Activated effector memory CD4-positive, alpha-beta T cell treated with Interleukin-2 at 50 U/mL for 16 hours (primary cell): ENCODE data around the gene ERVFRD-1.
"Not testable (repeated sequence)": the region's sequence is repeated elsewhere in the genome, so short reads cannot be mapped to it uniquely, and the experiment has no call there.

ENCODE experiments used
- DNase-seq: peaks from one replicate; pipeline ENCODE4 v3.0.0-alpha.2; 2020

The ERVFRD-1 gene

GRCh38 chr6:11128608-11129007 lies 17.1 kb upstream of the ERVFRD-1 start:
- no peak for DNase-seq

- DNase-seq = no peak
Observed at GRCh38 chr6:11126876-11127275, 15.4 kb upstream of the ERVFRD-1 start.

- DNase-seq = no peak
Observed at GRCh38 chr6:11123978-11124377, 12.5 kb upstream of the ERVFRD-1 start.

DNA sequence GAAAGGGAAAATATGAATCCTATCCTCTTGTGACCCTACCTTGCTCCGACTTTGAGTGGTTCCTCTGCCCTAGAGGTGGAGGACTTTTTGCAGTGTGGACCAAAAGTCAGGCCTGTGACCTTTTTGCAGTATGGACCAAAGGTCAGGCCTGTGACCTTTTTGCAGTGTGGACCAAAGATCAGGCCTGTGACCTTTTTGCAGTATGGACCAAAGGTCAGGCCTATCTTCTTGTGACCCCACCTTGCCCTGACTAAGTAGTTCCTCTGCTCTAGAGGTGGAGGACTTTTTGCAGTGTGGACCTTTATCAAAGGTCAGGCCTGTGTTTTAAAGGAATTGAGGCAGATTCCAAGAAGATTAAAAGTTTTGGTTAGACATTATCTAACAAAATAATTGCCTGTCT lies 10.9 kb upstream of the ERVFRD-1 start:
- no peak for DNase-seq

DNA sequence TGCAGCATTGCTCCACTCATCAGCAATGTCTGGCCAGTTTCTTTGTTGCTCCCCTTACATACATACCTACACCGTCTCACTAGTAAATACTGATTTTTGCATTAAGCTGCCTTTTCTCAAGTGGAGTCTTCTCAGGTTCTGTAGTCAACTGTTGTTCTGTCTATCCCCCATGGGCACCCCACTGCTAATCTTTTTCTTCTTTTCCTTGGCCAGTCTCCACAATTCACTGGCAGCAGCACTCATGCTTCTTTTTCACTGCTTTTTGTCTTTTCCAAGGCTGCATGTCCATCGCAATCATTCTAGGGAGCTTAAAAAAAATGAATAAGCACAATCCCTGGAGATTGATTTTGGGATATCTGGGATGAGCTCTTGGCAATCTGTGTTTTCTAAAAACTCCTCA lies 10.3 kb upstream of the ERVFRD-1 start:
- DNase-seq = no peak

DNA sequence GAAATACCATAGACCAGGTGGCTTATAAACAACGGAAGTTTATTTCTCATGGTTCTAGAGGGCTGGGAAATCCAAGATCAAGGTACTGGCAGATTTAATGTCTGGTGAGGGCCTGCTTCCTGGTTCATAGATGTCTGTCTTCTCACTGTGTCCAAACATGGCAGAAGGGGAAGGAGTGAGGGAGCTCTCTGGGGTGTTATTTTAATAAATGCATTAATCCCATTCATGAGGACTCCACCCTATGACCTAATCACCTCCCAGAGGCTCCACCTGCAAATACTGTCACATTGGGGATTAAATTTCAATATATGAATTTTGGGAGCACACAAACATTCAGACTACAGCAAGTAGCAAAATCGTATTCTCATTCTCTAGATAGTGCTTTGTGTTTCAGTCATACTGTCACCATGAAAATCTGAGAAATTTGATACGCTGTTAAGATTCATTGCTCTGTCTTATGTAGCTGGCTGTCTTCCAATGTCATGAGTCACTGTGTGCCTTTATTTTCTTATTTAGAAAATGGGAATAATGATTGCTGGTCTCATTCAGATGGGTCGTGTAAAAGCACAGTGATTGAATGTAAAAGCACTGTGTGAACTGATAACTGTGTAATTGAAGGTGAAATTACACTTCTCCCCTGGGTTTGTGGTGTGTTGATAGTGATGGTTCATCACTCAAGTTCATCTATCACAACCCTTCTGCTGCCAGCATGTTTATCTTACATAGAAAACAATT lies 8.9 kb upstream of the ERVFRD-1 start:
- no peak for DNase-seq

DNA sequence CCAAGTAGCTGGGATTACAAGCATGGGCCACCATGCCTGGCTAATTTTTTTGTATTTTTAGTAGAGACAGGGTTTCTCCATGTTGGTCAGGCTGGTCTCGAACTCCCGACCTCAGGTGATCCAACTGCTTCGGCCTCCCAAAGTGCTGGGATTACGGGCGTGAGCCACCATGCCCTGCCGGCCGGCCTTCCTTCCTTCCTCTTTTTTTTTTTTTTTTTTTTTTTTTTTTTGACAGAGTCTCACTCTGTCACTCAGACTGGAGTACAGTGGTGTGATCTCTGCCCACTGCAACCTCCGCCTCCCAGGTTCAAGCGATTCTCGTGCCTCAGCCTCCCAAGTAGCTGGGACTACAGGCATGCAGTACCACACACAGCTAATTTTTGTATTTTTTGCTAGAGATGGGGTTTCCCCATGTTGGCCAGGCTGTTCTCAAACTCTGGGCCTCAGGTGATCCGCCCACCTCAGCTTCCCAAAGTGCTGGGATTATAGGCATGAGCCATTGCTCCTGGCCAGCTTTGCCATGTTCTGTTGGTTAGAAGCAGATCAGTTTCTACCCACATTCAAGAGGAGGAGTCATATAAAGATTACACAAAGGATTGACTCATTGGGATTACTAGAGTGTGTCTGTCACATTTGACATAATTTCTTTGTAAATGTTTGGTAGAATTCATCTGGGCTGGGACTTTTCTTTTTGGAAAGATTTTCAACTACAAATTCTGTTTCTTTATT lies 4.4 kb upstream of the ERVFRD-1 start:
- DNase-seq = not testable (repeated sequence)

DNA sequence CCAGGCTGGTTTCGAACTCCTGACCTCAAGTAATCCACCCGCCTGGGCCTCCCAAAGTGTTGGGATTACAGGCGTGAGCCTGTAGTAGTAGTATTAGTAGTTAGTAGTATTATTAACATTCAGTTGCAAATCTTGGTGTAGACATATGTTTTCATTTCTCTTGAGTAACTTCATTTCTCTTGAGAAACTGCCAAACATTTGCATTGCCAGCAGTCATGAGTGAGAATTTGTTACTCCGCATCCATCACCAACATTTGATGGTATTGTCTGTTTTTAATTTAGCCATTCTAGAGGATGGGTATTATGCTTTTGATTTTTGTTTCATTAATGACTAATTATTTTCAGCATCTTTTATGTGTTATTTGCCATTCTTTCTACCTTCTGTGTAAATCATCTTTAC lies 1.5 kb upstream of the ERVFRD-1 start:
- no peak for DNase-seq

DNA sequence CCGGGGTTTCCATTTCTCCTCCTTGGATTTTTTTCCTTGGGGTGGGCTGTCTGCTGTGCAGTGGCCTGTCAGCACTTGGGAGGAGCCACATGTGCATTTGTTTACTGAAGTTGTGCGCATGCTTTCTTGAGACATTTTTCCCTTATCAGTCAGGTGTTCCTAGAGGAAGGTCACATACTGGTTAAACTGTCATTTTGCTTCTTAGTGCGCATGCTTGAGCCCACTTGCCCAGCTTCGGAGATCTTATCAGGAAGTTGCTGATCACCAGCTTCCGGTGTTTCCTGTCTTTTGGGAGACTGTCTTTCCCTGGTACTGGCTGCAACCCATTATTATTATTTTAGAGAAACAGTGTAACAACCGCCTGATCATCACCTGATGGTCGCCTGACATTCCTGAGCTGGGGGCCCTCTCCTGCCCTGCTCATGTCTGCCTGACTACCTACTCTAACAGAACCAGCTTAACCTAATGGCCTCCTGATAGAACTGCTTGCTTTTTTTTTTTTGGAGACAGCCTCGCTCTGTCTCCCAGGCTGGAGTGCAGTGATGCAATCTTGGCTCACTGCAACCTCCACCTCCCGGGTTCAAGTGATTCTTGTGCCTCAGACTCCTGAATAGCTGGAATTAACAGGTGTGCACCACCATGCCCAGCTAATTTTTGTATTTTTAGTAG lies 378 bp upstream of the ERVFRD-1 start:
- DNase-seq = no peak

DNA sequence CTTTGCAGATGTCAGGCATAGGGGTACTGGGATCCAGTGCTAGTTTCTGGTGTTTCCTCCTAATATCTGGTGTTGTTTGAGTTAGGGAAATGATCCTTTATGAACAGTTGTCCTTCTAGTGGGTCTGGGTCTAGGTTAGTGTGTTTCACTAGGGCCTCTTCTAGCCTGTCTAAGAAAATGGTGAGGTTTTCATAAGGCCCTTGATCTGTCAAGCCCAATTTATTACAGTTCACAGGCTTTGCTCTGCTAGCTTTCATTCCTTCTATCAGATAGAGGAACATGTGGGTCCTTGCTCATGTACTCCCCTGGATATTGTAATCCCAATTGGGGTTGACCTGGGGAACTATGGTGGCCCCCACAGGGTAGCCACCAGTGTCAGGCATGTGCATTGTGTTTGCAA lies 2.8 kb downstream of the ERVFRD-1 start:
- no peak for DNase-seq

GRCh38 chr6:11103065-11103464 lies 8.5 kb downstream of the ERVFRD-1 start:
- no peak for DNase-seq

- no peak for DNase-seq
Observed at GRCh38 chr6:11101417-11101816, 10.1 kb downstream of the ERVFRD-1 start.

DNA sequence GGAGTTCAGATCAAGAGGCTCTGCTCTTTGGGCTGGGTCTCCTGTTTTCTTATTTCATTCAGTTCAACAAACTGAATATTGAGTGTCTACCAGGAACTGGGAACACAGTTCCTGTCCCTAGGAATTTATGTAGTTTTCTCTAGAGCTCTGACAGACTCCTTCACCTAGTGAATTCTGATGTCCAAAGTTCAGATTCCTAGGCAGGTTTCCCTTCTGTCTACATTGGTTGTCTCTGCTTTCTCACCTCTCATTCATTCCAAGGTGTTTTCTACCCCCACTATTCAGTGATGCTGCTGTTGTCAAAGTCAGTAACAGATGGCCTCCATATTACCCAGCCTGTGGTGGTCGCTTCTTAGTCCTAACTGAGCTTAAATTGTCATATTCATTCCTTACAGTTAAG lies 13.5 kb downstream of the ERVFRD-1 start:
- DNase-seq = no peak

GRCh38 chr6:11097476-11097875 lies 14.0 kb downstream of the ERVFRD-1 start:
- no peak for DNase-seq

- DNase-seq = no peak
Observed at GRCh38 chr6:11096109-11096508, 15.4 kb downstream of the ERVFRD-1 start.

DNA sequence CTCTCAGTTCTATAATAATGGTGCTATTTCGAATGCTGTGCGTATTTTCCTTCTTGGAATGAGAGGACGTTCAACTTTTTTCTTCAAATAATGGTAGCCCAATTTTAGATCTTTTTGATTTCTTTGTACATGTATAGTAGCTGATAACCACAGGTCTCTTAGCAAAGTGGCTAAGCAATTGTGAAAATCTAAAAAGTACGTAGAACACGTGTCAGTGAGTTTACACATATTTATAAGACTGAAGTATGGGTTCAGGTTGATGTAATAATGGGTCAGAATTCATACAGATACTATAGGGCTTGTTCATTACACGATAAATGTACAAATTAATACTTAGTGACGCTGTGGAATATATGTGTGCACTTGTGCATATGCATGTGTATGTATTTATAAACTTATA lies 16.6 kb downstream of the ERVFRD-1 start:
- DNase-seq = no peak

GRCh38 chr6:11094411-11094851 lies 17.1 kb downstream of the ERVFRD-1 start:
- DNase-seq = peak; percentile 36

DNA sequence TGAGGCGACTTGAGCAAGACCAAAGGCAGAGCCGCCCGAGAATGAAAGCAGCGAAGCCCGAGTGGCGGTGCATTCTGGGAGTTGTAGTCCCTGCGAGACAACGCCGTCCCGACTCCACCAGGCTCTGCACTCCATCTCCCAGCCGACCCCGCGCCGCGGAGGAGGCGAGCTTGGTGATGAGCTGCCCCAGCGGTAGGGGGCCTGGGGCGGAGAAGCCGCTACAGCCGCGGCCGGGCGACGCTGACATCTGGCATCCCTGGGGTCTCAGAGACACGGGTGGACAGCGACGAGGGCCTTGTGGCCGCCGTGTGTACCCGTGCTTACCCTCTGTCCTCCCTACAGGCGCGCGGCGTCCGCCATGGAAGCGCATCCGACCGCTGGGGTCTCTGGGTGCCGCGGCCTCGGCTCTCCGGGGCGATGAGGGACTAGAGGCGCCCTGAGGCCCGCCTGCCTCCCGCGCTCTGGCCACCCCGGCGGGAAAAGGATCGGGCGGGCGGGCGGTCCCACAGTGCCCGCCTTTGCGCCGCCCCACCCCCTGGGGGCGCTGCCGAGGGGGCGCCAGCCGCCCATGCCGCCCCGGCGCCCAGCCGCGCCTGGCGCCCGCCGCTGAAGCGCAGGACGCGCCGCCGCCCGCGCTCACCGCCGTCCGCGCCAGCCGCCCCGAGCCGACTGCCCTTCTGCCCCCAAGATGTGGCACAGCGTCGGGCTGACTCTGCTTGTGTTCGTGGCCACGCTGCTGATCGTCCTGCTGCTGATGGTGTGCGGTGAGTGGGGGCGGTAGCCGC lies 17.7 kb downstream of the ERVFRD-1 start, which contains the start of gene SMIM13:
Gene SMIM13 (plus strand): TSS at position 209 of the 785 bp plus-strand sequence. CDS start 480 bp downstream, at position 689.
- DNase-seq = peak; percentile 92

DNA sequence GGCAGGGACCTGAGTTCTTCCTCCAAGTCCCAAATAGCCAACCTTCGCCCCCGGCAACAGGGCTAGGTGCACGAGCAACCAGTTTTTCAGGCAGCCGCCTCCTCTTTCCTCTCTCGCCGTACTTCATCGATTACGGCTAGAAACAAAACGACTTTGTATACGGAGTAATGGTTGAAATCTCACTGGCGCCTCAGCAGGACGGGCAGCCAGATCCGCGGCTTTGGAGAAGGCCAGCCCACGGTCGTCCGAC lies 18.2 kb downstream of the ERVFRD-1 start:
- no peak for DNase-seq

GRCh38 chr6:11092668-11093375 lies 18.7 kb downstream of the ERVFRD-1 start:
- no peak for DNase-seq

DNA sequence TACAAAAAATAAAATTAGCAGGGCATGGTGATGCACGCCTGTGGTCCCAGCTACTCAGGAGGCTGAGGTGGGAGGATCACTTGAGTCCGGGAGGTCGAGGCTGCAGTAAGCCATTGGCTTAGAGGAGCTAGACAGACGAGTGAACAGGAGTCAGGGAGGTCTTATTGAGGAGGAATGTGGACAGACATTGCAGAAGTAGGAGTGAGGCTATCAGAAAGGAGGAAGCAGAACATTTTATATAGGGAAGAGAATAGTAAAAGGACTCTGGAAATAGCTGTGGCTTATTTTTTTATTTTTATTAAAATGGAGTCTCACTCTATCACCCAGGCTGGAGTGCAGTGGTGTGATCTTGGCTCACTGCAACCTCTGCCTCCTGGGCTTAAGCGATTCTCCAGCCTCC lies 20.4 kb downstream of the ERVFRD-1 start:
- not testable (repeated sequence) for DNase-seq

DNA sequence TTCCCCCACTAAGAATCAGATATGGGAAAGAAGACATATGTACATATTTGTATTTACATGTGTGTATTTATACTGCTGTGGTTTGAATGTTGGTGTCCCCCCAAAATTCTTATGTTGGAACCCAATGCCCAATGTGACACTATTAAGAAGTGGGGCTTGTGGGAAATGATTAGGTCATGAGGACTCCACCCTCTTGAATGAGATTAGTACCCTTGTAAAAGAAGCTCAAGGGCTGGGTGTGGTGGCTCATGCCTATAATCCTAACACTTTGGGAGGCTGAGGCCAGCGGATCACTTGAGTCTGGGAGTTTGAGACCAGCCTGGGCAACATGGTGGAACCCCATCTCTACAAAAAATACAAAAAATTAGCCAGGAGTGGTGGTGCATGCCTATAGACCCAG lies 21.8 kb downstream of the ERVFRD-1 start:
- DNase-seq = no peak
